DMS153 (cell line): ENCODE measurements around the gene CCDC7.
"Not testable (repeated sequence)": the region's sequence is repeated elsewhere in the genome, so short reads cannot be mapped to it uniquely, and the experiment has no call there.

Experiments used
- DNase-seq: peaks from one replicate; lab custom pipeline; 2025; lab: John Stamatoyannopoulos, UW

Gene CCDC7

GRCh38 chr10:32454148-32454547, 8.2 kb downstream of the CCDC7 start:
- no peak for DNase-seq

- DNase-seq = no peak
Observed at GRCh38 chr10:32459051-32459698, 13.2 kb downstream of the CCDC7 start.

- no peak for DNase-seq
Observed at GRCh38 chr10:32461203-32461602, 15.3 kb downstream of the CCDC7 start.

GRCh38 chr10:32471232-32471631, 25.3 kb downstream of the CCDC7 start:
- no peak for DNase-seq

- DNase-seq = no peak
Observed at GRCh38 chr10:32477499-32477898, 31.6 kb downstream of the CCDC7 start.

- no peak for DNase-seq
Observed at GRCh38 chr10:32481606-32482005, 35.7 kb downstream of the CCDC7 start.

GRCh38 chr10:32483019-32483502, 37.1 kb downstream of the CCDC7 start:
- DNase-seq = not testable (repeated sequence)

- DNase-seq = not testable (repeated sequence)
Observed at GRCh38 chr10:32488038-32488437, 42.1 kb downstream of the CCDC7 start.

- no peak for DNase-seq
Observed at GRCh38 chr10:32489158-32489557, 43.2 kb downstream of the CCDC7 start.

- DNase-seq = no peak
Observed at GRCh38 chr10:32489901-32490300, 44.0 kb downstream of the CCDC7 start.

GRCh38 chr10:32494562-32494961, 48.6 kb downstream of the CCDC7 start:
- not testable (repeated sequence) for DNase-seq

- DNase-seq = not testable (repeated sequence)
Observed at GRCh38 chr10:32500136-32500535, 54.2 kb downstream of the CCDC7 start.

- DNase-seq = no peak
Observed at GRCh38 chr10:32501906-32502305, 56.0 kb downstream of the CCDC7 start.

GRCh38 chr10:32505762-32506420, 60.0 kb downstream of the CCDC7 start:
- DNase-seq = not testable (repeated sequence)

GRCh38 chr10:32511599-32511998, 65.7 kb downstream of the CCDC7 start:
- DNase-seq = no peak

GRCh38 chr10:32516567-32517495, 70.9 kb downstream of the CCDC7 start:
- no peak for DNase-seq

GRCh38 chr10:32530231-32530630, 84.3 kb downstream of the CCDC7 start:
- no peak for DNase-seq

GRCh38 chr10:32538256-32538655, 92.3 kb downstream of the CCDC7 start:
- no peak for DNase-seq

- no peak for DNase-seq
Observed at GRCh38 chr10:32540691-32541470, 94.9 kb downstream of the CCDC7 start.

- DNase-seq = no peak
Observed at GRCh38 chr10:32548208-32548607, 102.3 kb downstream of the CCDC7 start.

GRCh38 chr10:32556783-32557395, 110.9 kb downstream of the CCDC7 start:
- DNase-seq = no peak
